ENCODE results near the gene TMEM19. TPM values are rescaled to one million over a fixed set of nuclear protein-coding genes. Genes with fewer than 3 reads are reported as not detected.

Gene TMEM19
- total and polyA plus RNA-seq, 2 of the 8 experiments (the other 6 are each of a cell fraction or from before 2014, with no cell fraction given) = 12.6 to 19.1 TPM

GRCh38 chr12:71656740-71657139, 29.1 kb upstream of the TMEM19 start (continued):
- TF ChIP-seq CHD7 (IDR thresholded peaks at IDR 0.05; ENCODE audit: insufficient replicate concordance, low read length) (no peak), HDAC6 (IDR thresholded peaks at IDR 0.05; ENCODE audit: low read depth, low read length) (no peak), RFX5 (IDR thresholded peaks at IDR 0.05; ENCODE audit: borderline replicate concordance, low read depth, low read length) (no peak), HDAC2 (IDR thresholded peaks at IDR 0.05; ENCODE audit: borderline replicate concordance in 1 of 2, low read depth in 2 of 2, low read length in 2 of 2) (no peak), GTF2F1 (IDR thresholded peaks at IDR 0.05; ENCODE audit: borderline replicate concordance, low read depth, low read length) (no peak), NANOG (IDR thresholded peaks at IDR 0.05; ENCODE audit: insufficient read depth, low read depth, low read length, poor library complexity, severe bottlenecking) (no peak), SP2 (IDR thresholded peaks at IDR 0.05; ENCODE audit: low read length) (no peak)

All from H1 (cell line).